NCI-H1436 treated with DMSO at 0.1 percent for 48 hours (cell line): ENCODE results near the gene MYO1E.
"Not testable (repeated sequence)": the region's sequence is repeated elsewhere in the genome, so short reads cannot be mapped to it uniquely, and the experiment has no call there.

Source experiments
- DNase-seq: peaks from one replicate; lab custom pipeline; 2025; lab: John Stamatoyannopoulos, UW

MYO1E gene

GRCh38 chr15:59372352-59373211 lies at the start of gene MYO1E:
Gene MYO1E, minus strand, starts transcription at chr15:59372871. Its CDS starts 371 bp downstream, at chr15:59372500.
- peak; percentile 29 for DNase-seq

- no peak for DNase-seq
Observed at GRCh38 chr15:59420986-59421618, 48.4 kb upstream of the MYO1E start.

DNA sequence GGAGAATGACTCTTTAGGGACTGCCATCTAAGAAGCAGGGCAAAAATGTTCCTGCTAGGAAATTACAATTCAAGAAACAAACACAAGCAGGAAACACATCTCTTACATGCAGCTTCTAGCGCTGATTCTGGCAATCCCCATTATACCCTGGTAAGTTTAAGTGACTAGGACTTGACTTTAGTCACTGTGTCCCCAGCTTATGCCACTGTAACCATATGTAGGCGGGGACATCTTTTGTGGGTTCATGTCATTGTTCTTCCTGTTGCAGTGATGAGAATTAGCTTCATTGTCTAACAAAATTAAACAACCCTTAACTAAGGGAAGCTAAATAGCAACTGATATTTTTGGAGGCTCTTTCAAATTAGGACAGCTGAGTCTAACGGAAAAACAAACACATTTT lies 47.4 kb upstream of the MYO1E start:
- no peak for DNase-seq

DNA sequence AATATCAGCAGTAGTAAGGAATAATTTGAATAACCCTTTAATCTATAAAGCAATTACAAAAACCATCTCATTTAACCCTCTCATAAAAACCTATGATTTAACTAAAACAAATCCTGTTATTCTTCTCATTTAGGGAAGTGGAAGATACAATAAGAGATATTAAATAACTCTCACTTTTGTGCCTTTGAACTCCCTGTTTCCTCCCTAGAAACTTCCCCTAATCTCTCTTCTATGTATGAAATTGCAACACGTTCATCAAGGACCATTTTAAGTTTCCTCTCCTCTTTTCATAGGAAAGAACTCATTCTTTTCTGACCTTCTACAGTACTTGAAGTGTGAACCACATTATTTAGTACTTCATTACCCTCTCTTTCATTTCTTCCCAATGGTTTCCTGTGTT lies 46.5 kb upstream of the MYO1E start:
- DNase-seq: no peak

GRCh38 chr15:59416816-59417215 lies 44.1 kb upstream of the MYO1E start:
- no peak for DNase-seq

- no peak for DNase-seq
Observed at GRCh38 chr15:59413577-59413976, 40.9 kb upstream of the MYO1E start.

DNA sequence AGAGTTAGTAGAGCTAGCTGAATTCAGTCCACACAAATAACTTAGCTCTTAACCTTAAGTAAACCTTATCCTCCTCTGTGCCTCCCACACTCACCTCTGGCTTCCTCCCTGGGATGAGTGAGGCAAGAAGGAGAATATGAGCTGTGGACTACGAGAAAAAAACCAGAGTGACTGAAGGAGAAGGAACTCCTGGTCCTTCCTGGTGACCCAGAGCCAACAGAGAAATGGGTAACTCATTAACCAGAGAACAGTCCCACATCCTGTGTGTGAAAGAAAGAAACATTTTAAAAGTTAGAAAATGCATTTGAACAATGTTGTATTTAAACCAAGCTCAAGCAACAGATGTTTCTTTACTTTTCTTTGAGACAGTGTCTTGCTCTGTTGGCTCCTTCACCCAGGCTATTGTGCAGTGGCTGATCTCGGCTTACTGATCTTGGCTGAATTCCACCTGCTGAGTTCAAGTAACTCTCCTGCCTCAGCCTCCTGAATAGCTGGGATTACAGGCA lies 37.8 kb upstream of the MYO1E start:
- DNase-seq: no peak

GRCh38 chr15:59407946-59408345 lies 35.3 kb upstream of the MYO1E start:
- no peak for DNase-seq

DNA sequence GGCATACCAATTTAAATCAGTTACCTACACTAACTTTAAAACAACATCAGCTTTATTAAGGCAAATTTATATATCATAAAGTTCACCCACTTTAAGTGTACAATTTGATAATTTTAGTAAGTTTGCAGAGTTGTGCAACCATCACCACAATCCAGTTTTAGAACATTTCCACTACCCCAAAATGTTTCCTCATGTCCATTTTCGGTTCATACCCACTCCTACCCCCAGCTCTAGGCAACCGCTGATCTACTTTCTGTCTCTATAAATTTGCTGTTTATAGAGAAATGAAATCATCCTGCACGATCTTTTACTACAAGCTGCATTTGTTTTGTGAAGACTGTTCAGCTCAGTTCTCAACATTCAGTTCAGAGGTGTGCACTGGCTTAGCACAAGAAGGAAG lies 33.8 kb upstream of the MYO1E start:
- DNase-seq: no peak

GRCh38 chr15:59405079-59405478 lies 32.4 kb upstream of the MYO1E start:
- DNase-seq: no peak

DNA sequence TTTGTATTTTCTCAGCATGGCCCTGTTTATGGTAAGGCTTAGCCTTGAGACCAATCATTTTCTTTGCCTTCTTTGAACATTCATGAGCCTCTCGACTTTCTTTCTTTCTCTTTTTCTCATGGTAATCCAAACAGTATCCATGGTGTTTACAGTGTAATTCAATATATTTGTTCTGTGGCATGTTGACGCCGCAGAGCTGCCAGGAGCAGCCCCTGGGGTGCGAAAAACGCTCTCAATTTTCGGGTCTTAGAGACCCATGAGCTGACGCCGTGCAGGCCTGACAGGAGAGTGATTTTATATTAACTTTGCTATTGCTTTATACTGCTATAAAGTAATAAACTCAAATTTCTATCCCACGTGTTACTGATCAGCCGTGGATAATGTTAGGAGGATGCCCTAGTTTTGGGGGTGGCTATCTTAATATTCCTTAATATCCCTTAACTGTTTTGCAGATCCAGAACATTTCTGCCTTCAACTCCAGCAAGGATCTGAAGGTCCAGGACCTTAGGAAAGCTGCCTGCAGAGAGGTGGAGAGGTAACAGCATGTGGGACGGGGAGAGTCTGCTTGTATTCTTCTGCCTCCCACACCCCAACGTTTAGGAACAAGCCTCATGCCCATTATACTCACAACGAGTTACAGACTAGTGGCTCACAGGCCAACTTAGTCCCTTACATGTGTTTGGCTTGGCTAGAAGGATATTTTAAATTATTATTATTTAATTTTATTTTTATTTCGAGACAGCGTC lies 29.3 kb upstream of the MYO1E start:
- peak; percentile 70 for DNase-seq

- DNase-seq: not testable (repeated sequence)
Observed at GRCh38 chr15:59401051-59401823, 28.6 kb upstream of the MYO1E start.

DNA sequence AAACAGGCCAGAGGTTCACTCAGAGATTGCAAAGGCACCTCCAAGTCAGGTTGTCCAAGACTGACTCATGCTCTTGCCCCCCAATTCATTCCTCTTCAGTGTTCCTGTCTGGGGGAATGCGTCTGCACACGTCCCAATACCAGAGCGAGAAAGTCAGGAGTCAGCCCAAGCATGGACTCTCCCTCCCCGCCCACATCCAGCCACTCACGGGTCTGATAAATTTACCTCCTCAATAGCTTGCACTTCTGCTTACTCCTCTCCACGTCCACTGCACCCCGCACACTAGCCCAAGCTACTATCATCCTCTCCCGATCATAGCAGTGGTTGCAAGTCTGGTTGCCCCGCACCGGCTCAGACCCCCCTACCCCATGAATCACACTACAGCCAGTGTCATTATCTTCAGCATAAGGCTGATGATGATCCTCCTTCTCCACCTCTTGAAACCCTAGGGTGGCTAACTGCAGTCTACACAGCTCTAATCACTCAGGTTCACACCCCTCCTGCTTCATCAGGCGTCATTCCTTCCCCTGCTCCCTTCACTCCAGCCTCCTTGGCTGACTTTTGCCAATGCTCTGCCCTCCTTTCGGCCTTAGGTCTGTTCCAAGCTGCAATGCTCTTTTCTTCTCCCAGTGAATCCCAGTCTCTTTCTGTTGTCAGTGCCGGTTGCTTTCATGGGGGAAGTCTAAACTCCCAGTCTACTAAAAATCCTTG lies 27.6 kb upstream of the MYO1E start:
- DNase-seq: no peak

DNA sequence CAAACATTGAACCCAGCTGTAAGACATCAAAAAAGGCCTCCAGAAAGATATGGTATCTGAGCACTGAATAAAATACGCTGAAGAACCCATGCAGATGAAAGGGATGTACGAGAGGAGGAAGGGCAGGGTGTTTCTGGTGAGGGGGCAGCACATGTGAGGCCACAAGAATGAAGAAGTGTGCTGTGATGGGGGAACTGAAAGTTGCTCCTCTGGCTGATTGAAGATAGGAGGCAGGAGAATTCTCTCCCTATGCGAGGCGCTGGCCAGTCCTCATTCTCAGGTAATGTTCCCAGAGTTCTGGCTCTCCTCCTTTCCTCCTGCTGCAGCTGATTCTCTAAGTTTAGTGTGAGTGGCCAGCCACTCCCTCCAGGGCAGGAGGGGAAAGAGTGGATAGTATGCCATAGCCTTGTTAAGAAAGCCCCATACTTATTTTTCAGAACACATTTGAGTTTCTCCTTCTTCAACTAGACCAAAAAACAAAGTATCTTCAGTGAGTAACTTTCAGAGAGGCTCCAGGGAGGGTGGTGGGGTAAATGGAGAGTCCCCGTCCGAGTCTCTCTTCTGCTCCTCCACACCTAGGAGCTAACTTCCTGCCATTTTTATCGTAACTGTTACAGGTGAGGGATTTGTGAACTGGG lies 26.9 kb upstream of the MYO1E start:
- DNase-seq: no peak

DNA sequence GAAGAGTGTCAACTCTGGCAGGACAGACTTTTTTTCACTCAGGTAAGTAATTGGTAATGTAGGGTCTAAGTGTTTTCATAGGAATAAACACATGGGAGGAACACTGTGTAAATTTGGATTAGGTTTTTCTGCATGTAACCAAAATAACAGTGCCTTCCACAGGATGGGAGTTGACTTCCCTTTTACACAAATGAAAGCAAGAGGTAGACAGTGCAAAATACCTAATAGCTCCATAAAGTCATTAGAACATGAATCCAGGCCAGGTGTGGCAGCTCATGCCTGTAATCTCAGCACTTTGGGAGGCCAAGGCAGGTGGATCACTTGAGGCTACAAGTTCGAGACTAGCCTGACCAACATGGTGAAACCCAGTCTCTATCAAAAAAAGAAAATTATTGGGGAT lies 25.5 kb upstream of the MYO1E start:
- no peak for DNase-seq

GRCh38 chr15:59396679-59397078 lies 24.0 kb upstream of the MYO1E start:
- no peak for DNase-seq

GRCh38 chr15:59396211-59396610 lies 23.5 kb upstream of the MYO1E start:
- DNase-seq: no peak

- no peak for DNase-seq
Observed at GRCh38 chr15:59394166-59394661, 21.5 kb upstream of the MYO1E start.

GRCh38 chr15:59392299-59392698 lies 19.6 kb upstream of the MYO1E start:
- DNase-seq: no peak

GRCh38 chr15:59388670-59389069 lies 16.0 kb upstream of the MYO1E start:
- no peak for DNase-seq
